Measurements from ENCODE around the gene ATG7. TPM values are rescaled to one million over a fixed set of nuclear protein-coding genes. Genes with fewer than 3 reads are reported as not detected.
A peak's percentile ranks its signal among the peaks of the same experiment; 100 is the strongest.

The ATG7 gene
- total and polyA plus RNA-seq, 12 donors: 9.1 to 118 (median 40.0) TPM

GRCh38 chr3:11274566-11275142 is 2.5 kb downstream of the ATG7 start:
- DNase-seq: no peak
- Histone ChIP-seq H3K27ac (peak overlapping the region in 2 of 5 donors; percentile 60 to 82), H3K9me3 (replicated peaks in 1 of 3) (no peaks in the 10 kb centered on the region), H3K36me3 (replicated peaks in 1 of 2) (peaks cover 0 to 2% of the 10 kb centered on the region in 2 donors), H3K27me3 (no peaks in the 10 kb centered on the region), H3K4me1 (replicated peaks in 1 of 2) (peaks cover 12 to 14% of the 10 kb centered on the region in 2 donors), H3K4me3 (no peak overlapping the region)
- TF ChIP-seq POLR2A (IDR thresholded peaks at IDR 0.05): no peak
- no peak for TF ChIP-seq CTCF (IDR thresholded peaks at IDR 0.05)
- intact Hi-C loops (cut with DNase I): loop anchor here in 1 of 2 donors (10.0 kb wide), 1 partner anchor 50 kb away; no protein-coding TSS in a partner anchor
- 78 to 87% (median 84%) methylated on average over 6 of the region's 6 CpGs for WGBS, 4 donors

GRCh38 chr3:11275926-11276325 is 3.7 kb downstream of the ATG7 start:
- no peak overlapping the region for H3K4me3 ChIP-seq
- peaks cover 0 to 9% of the 10 kb centered on the region in 2 donors for H3K36me3 ChIP-seq (replicated peaks in 1 of 2)
- H3K4me1 ChIP-seq (replicated peaks in 1 of 2): peaks cover 12 to 14% of the 10 kb centered on the region in 2 donors
- DNase-seq: no peak
- TF ChIP-seq CTCF (IDR thresholded peaks at IDR 0.05): no peak
- TF ChIP-seq POLR2A (IDR thresholded peaks at IDR 0.05): no peak
- H3K27ac ChIP-seq: no peak overlapping the region
- H3K9me3 ChIP-seq (replicated peaks in 1 of 3): no peaks in the 10 kb centered on the region
- intact Hi-C loops (cut with DNase I): loop anchor here in 1 of 2 donors (10.0 kb wide), 1 partner anchor 49 kb away; no protein-coding TSS in a partner anchor
- WGBS, 4 donors: 43 to 84% (median 75%) methylated on average over 1 to 2 of the region's 2 CpGs
- no peaks in the 10 kb centered on the region for H3K27me3 ChIP-seq

- Histone ChIP-seq H3K27me3 (no peaks in the 10 kb centered on the region), H3K4me1 (replicated peaks in 1 of 2) (peaks cover 12 to 15% of the 10 kb centered on the region in 2 donors), H3K36me3 (replicated peaks in 1 of 2) (peaks cover 0 to 9% of the 10 kb centered on the region in 2 donors), H3K9me3 (replicated peaks in 1 of 3) (no peaks in the 10 kb centered on the region), H3K27ac (no peak overlapping the region), H3K4me3 (no peak overlapping the region)
- TF ChIP-seq CTCF (IDR thresholded peaks at IDR 0.05) (no peak), POLR2A (IDR thresholded peaks at IDR 0.05) (no peak)
- no peak for DNase-seq
- intact Hi-C loops (cut with DNase I): loop anchor here in 1 of 2 donors (10.0 kb wide), 1 partner anchor 48 kb away; no protein-coding TSS in a partner anchor
- WGBS, 4 donors: 84 to 96% (median 92%) methylated on average over 2 of the region's 2 CpGs
These were observed 4.7 kb downstream of the ATG7 start for GRCh38 chr3:11276901-11277300.

- H3K27me3 ChIP-seq: no peaks in the 10 kb centered on the region
- intact Hi-C loops (cut with DNase I): no loop called here
- H3K9me3 ChIP-seq (replicated peaks in 1 of 3): no peaks in the 10 kb centered on the region
- no peak overlapping the region for H3K4me3 ChIP-seq
- peaks cover 7 to 30% of the 10 kb centered on the region in 2 donors for H3K4me1 ChIP-seq (replicated peaks in 1 of 2)
- peak overlapping the region in 4 of 5 donors; percentile 28 to 64 (median 43) for H3K27ac ChIP-seq
- TF ChIP-seq CTCF (IDR thresholded peaks at IDR 0.05) (no peak), POLR2A (IDR thresholded peaks at IDR 0.05) (no peak)
- peaks cover 0 to 15% of the 10 kb centered on the region in 2 donors for H3K36me3 ChIP-seq (replicated peaks in 1 of 2)
- DNase-seq: peak in 4 of 7 donors; percentile 16 to 61 (median 30)
- WGBS, 4 donors: 62 to 73% (median 64%) methylated on average over 5 of the region's 5 CpGs
These were observed 10.3 kb downstream of the ATG7 start for GRCh38 chr3:11282250-11283138.
